ENCODE measurements around the gene POLE.
A peak's percentile ranks its signal among the peaks of the same experiment; 100 is the strongest.
"Not testable (repeated sequence)": the region's sequence is repeated elsewhere in the genome, so short reads cannot be mapped to it uniquely, and the experiment has no call there.

POLE gene

DNA sequence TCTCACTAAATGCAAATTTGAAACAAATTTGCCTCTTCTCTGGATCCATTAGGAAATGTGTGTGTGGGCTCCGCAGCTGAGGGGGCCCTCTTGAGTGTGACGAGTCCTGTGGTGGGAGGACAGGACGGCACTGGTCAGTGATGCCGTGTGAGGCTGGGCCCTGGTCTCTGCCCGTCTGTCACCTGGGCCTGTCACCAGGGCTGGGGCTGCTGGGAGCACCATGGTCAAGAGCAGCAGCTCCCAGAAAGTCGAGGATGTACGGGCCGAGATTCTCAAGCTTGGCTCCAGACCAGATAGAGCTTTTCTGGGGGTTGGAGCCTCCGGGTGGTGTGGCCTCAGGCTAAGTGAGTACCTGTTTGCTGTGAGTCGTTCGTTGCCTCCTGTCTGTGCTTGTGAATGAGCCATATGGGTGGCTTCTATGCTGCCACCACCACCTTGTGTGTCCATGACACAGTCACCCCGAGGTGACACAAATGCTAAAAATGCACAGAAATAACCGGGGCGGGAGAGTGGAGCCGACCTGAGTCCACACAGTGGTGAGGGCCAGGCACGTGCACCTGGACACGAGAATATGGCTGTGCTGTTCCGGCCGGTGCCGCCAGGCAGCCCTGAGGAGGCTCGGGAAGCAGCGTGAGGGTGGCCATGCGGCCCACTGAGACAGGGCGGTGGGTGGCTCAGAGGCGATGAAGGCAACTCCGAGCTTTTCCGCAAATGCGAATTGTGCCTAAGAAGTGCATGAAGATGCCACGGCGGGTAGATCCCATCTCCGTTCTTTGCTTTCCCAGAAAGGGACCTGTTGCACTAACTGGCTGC is 32.2 kb upstream of the POLE start:
- DNase-seq (ENCODE audit: low spot score) = no peak

DNA sequence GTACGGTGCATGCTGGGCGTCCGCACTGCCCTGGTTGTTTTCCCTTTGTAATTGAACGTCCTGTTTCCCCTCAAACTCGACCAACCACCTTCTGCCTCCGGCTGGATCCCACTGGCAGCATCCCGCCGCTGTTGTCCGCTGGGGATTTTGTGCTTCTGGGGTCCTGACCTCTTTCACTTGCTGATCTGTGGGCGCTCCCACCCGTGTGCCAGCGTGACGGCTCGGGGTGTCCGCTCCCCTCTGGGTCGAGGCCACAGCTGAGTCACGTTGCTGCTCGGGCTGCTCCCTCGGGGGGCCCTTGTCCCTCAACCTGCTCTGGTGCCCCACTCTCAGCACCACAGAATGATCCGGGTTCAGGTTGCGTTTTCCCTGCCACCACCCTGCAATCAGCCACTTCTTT is 31.5 kb upstream of the POLE start:
- DNase-seq (ENCODE audit: low spot score) = no peak

DNA sequence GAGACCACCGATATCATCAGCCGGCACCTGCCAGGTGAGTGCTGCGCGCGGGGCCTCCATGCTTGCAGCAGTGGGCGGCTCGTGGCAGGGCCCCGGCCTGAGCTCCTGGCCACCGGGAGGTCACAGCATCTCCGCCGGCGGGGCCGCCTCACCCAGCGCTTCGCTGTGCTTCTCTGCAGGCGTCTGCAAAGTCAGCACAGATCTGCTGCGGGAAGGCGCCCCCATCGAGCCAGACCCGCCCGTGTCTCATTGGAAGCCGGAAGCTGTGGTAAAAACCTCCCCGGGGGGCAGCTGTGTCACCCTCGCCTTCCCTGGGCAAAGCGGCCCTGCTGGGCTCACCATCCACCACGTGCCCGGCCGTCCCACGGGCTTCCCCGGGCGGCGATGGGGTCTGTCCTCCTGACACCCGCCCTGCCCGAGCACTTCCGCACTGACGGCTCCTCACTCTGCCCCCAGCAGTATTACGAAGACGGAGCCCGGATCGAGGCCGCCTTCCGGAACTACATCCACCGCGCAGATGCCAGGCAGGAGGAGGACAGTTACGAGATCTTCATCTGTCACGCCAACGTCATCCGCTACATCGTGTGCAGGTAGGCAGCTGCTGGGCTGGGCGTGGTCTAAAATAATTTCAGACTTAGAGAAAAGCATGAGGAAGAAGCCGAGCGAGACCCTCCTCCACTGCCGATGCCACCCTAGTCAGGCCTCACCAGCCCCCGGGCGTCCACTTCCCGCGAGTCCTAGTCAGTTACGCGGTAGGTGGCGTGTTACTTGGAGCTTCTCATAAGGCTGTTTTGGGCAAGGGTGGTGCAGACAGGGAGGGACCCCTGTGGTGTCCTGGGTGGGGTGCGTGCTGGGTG is 30.6 kb upstream of the POLE start:
- DNase-seq (ENCODE audit: low spot score) = no peak

DNA sequence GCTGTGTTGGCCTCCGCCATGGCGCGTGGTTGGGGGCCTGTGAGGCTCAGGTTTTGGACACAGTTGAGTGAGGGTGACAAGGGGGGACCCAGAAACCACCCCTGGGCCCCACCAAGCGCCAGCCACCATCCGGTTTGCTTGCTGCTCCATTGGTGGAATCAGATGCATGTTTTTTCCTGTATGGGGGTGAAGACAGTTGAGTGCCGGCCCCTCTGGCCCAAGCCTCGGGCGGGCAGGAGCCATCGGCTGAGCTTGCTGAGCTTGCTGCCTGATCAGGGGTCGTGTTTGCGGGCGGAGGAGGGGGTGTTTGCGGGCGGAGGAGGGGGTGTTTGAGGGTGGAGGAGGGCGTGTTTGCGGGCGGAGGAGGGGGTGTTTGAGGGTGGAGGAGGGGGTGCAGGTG is 29.9 kb upstream of the POLE start:
- no peak for DNase-seq (ENCODE audit: low spot score)

DNA sequence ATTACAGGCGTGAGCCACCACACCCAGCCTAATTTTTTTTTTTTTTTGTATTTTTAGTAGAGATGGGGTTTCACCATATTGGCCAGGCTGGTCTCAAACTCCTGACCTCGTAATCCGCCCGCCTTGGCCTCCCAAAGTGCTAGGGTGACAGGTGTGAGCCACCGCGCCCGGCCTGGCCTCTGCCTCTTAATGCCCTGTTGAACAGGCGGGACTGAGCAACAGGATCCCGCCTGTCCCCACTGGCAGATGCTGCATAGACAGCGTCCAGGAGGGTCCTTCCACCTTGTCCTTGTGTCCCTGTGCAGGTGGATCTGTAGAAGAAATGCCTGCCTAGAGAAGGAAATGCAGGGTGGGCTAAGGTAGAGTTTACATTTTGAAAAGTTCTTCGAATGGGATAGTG is 29.2 kb upstream of the POLE start:
- DNase-seq (ENCODE audit: low spot score) = no peak

DNA sequence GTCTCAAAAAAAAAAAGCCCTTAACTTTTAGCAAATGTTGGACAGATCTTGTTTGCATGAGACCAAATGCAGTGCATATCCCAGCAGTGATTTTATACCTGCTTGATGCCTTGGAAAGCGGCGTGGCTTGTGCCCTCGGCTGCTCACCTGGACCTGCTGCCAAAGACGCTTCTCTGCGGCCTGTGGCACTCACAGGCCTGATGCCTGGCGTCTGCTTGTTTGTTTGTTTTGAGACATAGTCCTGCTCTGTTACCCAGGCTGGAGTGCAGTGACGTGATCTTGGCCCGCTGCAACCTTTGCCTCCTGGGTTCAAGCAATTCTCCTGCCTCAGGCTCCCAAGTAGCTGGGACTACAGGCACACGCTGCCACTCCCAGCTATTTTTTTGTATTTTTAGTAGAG is 28.7 kb upstream of the POLE start:
- no peak for DNase-seq (ENCODE audit: low spot score)

DNA sequence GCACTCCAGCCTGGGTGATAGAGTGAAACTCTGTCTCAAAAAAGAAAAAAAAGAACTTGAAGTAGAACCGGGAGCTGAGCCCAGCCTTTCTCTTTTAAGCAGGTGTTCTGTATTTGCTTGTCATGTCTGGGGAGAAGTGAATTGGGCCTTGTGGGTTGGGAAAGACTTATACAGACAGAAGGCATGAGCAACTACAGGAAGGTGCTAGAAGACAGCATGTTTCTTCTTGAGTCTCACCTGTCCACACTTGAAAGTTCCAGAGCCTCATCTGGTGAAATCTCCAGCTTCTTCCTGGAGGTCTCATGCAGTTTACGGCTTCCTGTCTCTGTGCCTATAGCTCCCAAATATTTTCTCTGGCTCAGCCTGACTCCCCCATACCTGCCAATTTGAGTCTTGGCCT is 26.0 kb upstream of the POLE start:
- no peak for DNase-seq (ENCODE audit: low spot score)

DNA sequence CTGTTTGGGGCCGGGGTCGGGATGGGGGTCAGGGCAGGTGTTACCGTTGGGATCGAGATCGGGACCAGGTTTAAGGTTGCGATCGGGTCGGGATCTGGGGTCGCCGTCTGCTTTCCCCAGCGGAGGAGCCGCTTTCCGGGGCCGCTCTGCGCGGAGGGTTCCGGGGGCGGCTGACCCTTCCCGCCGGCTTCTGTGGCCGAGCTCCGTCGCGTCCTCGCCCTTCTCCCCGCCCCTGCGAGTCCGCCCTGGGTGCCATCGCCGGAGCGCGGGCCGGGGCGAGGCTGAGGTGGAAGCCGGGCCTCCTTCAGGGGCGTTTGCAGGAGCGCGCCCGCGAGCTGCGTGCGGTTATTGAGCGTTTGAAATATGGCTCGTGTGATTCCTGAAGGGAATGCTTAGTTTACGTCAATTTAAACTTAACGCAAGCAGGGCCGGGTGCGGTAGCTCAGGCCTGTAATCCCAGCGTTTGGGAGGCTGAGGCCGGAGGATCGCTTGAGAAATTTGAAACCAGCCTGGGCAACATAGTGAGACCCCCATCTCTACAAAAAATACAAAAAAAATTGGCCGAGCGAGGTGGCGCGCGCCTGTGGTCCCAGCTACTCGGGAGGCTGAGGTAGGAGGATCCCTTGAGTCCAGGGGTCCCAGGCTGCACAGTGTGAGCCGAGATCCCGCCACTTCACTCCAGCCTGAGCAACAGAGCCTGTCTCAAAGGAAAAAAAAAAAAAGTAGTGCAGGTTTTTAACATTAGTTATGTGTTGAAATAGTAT is 24.1 kb upstream of the POLE start:
- DNase-seq (ENCODE audit: low spot score) = no peak

DNA sequence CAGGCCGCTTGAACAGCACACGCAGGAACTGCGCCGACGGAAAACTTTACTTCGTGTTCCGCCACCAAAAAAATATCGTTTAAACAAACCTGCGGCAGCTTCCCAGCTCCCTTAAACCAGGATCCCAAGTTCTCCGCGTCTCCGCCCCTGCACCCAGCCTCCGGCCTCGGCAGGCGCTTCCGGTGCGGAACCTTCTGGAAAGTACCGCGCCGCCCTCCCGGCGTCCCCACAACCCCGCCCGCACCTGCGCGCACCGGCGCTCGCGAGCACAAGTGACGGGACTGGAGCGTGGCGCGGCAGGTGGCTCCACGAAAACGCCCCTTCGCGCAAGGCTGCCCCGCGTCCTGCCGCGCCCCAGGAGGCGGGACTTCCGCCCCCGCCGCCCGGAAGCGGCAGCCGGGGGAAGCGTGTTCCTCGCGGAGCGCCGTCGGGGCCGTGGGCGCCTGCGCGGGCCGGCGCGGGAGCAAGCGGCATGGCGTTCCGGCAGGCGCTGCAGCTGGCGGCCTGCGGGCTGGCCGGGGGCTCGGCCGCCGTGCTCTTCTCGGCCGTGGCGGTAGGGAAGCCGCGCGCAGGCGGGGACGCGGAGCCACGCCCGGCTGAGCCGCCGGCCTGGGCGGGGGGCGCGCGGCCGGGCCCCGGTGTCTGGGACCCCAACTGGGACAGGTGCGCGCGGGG is 23.4 kb upstream of the POLE start, which contains the start of gene PGAM5:
Gene PGAM5 (plus strand): TSS at position 438 of the 675 bp plus-strand sequence. CDS start 35 bp downstream, at position 473.
- DNase-seq (ENCODE audit: low spot score) = peak; percentile 89

DNA sequence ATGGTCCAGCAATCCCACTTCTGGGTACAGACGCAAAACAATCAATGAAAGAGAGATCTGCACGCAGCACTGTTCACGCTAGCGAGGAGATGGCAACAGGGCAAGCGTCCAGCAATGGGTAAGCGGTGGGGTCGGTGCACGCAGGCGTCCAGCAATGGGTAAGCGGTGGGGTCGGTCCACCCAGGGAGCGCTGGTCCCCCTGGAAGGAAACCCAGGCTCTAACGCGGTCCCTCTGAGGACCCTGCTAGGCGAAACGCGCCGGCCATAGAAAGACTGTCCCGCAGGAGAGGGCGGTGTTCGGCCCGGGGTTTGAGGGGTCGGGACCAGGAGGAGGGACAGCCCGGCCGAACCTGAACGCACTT is 22.9 kb upstream of the POLE start:
- no peak for DNase-seq (ENCODE audit: low spot score)

DNA sequence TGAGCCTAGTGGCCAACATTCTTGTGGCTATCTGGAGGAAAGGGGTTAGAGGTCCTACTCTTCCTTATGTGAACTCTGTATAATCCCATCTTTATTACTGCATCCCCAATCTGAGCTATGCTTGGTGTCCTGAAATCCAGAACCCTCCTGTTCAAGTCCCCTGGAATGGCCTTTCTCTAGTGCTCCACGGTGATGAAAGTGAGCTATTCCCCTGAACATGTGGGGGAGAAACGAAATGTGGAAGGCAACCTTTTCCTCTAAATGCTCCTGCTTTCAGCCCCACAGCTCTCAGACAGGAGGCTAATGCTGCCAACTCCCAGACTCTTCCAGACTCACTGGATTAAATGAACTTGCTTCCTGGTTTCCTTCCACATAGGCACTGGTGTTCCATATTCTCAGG is 21.0 kb upstream of the POLE start:
- DNase-seq (ENCODE audit: low spot score) = no peak

DNA sequence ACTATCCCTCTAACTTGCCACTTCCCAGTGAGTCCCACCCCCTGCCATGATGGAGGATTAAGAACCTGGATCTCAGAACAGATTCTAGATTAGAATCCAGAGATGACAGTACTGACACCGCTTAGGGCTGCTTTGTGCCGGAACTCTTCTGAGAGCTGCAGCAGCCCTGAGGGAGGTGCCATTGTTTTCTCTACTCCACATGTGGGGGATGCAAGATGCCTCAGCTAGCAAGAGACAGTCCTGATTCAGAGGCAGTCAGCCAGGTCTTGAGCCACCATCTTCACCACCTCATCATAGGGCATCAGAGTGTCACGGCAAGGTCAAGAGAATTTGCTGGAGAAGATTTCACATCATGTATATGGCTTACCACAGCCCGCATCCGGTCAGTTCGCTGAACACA is 20.1 kb upstream of the POLE start:
- DNase-seq (ENCODE audit: low spot score) = no peak

DNA sequence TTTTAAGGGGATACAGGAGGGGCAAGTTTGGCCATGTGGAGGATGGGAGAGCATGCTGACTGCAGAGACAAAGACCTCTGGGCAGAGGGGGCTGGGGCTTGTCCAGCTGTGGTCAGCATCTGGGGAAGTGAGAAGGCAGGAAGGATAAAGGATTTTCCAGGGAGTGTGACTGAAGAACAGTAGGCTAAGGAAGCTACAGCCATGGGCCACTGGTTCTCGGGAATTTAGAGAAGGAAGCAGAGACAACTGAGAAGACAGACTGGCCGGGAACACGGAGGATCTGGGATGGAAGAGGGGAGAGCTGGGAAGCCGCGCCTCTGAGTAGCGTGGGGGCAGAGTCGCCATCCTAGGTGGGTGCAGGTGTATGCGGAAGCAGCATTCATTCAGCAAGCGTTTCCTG is 16.5 kb upstream of the POLE start:
- DNase-seq (ENCODE audit: low spot score) = no peak

DNA sequence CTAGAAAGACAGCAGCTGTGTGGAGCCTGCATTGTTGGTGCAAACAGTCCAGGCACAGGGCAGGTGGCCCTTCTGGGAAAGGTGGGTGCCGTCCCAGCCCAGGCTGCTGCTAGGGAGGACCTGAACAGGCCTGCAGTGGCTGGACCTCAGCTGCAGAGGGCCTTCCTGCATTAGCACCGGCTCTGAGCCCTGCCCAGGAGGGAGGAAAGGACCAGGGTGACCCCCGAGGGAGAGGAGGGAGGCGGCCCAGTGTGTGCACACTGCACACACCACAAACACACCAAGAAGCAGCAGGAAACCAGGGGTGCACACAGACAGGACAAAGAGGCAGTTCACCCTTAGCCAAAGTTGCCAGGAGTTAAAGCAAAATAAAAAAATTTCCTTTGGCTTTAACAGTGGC is 15.5 kb upstream of the POLE start:
- no peak for DNase-seq (ENCODE audit: low spot score)

DNA sequence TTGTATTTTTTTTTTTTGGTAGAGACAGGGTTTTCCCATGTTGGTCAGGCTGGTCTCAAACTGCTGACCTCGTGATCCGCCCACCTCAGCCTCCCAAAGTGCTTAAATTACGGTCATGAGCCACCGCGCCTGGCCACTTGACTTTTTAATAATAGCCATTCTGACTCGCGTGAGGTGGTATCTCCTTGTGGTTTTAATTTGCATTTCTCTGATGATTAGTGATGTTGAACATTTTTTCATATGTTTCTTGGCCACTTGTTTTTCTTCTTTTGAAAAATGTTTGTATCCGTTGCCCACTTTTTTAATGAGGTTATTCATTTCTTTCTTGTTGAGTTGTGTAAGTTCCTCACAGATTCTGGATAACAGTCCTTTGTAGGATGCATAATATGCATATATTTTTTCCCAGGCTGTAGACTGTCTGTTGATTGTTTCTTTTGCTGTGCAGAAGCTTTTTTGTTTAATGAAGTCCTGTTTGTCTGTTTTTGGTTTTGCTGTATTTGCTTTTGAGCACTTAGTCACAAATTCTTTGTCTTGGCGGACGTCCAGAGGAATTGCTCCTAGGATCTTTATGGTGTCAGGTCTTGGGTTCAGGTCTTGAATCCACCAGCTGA is 13.2 kb upstream of the POLE start:
- no peak for DNase-seq (ENCODE audit: low spot score)

DNA sequence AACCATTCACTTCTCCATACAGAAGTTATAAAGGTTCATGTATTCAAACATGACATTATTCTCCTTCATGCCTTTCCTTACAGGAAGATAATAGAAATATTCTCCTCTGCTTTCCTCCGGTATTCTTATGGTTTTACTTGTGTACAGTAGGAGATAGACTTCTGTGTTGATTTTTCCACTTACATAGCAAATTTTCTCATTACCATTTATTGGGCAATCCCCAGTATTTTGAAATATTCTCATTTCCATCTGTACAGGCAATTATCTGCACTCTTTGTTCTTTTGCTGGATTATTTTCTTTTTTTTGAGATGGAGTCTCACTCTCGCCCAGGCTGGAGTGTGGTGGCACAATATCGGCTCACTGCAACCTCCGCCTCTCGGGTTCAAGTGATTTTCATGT is 11.2 kb upstream of the POLE start:
- no peak for DNase-seq (ENCODE audit: low spot score)

DNA sequence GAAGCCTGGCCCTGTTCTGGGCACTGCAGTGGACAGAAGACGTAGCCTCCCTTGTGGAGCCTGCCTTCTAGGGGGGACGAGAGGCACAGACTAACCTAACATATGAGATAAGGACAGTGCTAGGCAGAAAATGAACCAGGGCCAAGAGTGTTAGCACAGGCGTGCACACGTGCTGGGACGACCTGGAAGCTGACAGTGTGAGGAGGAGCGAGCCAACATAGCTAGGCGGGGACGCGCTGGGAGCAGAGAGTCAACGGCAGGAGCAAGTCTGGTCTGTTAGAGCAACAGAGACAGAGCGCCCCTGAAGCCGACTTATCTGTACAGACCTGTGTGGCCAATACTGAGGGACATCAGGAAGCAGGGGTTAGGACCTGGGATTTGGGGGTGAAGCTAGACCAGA is 8.3 kb upstream of the POLE start:
- no peak for DNase-seq (ENCODE audit: low spot score)

DNA sequence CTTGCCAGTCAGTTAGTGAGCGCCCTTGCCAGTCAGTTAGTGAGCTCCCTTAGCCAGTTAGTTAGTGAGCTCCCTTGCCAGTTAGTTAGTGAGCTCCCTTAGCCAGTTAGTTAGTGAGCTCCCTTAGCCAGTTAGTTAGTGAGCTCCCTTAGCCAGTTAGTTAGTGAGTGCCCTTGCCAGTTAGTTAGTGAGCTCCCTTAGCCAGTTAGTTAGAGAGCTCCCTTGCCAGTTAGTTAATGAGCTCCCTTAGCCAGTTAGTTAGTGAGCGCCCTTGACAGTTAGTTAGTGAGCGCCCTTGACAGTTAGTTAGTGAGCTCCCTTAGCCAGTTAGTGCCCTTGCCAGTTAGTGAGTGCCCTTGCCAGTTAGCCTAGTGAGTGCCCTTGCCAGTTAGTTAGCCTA is 7.7 kb upstream of the POLE start:
- DNase-seq (ENCODE audit: low spot score) = not testable (repeated sequence)

DNA sequence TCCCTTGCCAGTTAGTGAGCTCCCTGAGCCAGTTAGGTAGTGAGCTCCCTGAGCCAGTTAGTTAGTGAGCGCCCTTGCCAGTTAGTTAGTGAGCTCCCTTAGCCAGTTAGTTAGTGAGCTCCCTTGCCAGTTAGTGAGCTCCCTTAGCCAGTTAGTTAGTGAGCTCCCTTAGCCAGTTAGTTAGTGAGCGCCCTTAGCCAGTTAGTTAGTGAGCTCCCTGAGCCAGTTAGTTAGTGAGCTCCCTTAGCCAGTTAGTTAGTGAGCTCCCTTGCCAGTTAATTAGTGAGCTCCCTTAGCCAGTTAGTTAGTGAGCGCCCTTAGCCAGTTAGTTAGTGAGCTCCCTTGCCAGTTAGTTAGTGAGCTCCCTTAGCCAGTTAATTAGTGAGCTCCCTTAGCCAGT is 4.9 kb upstream of the POLE start:
- DNase-seq (ENCODE audit: low spot score) = not testable (repeated sequence)

DNA sequence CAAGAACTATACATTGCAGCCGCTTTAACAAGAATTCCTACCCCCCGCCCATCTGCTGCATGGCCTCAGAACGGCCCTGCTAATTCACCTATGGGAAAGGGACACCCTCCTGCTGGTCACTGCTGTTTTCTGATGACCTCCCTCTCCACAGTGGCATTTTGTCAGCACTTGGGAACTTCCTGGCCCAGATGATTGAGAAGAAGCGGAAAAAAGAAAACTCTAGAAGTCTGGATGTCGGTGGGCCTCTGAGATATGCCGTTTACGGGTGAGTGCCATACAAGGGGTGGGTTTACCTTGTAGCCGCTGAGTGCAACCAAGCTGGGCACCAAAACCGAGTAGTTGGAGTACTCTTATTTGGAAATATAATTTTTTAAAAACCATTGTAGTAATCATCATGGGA is 3.0 kb upstream of the POLE start:
- DNase-seq (ENCODE audit: low spot score) = no peak

DNA sequence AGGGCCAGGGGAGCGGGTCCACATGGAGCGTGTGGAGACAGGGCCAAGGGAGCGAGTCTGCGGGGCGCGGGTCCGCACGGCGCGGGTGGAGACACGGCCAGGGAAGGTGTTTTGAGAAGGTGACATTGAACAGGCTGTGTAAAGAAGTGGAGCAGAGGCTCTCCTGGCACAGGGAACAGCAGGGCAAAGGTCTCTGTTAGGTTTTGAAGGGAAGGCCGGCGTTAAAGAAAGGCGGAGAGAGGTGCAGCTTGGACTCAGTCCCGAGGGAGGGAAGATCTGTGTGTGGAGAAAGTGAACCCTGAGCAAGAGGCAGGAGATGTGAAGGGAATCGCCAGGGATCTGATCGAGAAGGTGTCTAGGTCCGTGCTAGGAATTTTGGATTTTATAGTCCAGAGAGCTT is 2.1 kb upstream of the POLE start:
- DNase-seq (ENCODE audit: low spot score) = no peak

DNA sequence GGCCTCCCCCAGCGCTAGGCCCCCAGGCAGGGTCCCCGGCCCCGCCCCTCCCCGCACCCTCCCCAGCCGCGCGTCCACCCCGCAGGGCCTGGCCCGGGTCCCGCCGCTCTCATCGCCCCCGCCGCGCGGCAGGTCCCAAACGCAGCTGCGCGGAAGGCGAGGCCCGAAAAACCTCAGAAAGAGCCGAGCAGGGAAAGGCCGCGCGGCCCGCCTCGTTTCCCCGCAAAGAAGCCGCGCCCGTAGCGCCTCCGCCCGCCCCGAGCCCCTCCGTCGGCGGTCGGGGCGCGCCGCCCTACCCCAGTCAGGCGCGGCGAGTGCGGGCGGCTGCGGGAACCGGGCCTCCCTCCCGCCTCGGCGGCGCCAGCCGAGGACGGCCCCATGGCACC is 324 bp downstream of the POLE start:
- DNase-seq (ENCODE audit: low spot score) = peak; percentile 73
